Esophagus muscularis mucosa (tissue), 4 donors: ENCODE measurements around the gene SYNJ1. TPM values are rescaled to one million over a fixed set of nuclear protein-coding genes. Genes with fewer than 3 reads are reported as not detected.
"Not testable (repeated sequence)": the region's sequence is repeated elsewhere in the genome, so short reads cannot be mapped to it uniquely, and the experiment has no call there.

Experiments
- DNase-seq: peaks from one replicate; pipeline ENCODE4 v3.0.0-alpha.2; 2017; ENCODE audit errors: extremely low spot score
- H3K27ac ChIP-seq, 4 donors: fragments of 200-600 bp; sonication (generic); replicated peaks in 1 of 4; 1 replicate in 3 of 4; 2 replicates in 1 of 4; pipeline ENCODE4 v1.5.1; 2016 to 2019; ENCODE audit warnings: mild to moderate bottlenecking in 1 of 4
- H3K27me3 ChIP-seq, 4 donors: fragments of 200-600 bp; sonication (generic); one replicate each; pipeline versions ENCODE4 v1.5.1 to v1.6.0; 2016 to 2019
- H3K36me3 ChIP-seq, 4 donors: fragments of 200-600 bp; sonication (generic); one replicate each; pipeline ENCODE4 v1.5.1; 2016 to 2019
- H3K4me1 ChIP-seq, 4 donors: fragments of 200-600 bp; sonication (generic); one replicate each; pipeline ENCODE4 v1.5.1; 2016 to 2019
- H3K4me3 ChIP-seq, 4 donors: fragments of 200-600 bp; sonication (generic); 1 replicate in 2 of 4; 2 replicates in 2 of 4; pipeline ENCODE4 v1.5.1; 2016 to 2019; ENCODE audit warnings: mild to moderate bottlenecking in 4 of 4, moderate library complexity in 1 of 4
- H3K9me3 ChIP-seq, 4 donors: fragments of 200-600 bp; sonication (generic); 1 replicate in 3 of 4; 2 replicates in 1 of 4; pipeline ENCODE4 v1.5.1; 2016 to 2019
- EP300 ChIP-seq: sonication (generic); formaldehyde crosslinking; IDR thresholded peaks from one replicate; pipeline ENCODE4 v1.6.1; 2017; ENCODE audit warnings: antibody characterized with exemption
- POLR2A ChIP-seq: fragments of 450-650 bp; IDR thresholded peaks from one replicate; pipeline ENCODE4 v1.6.1; 2017; ENCODE audit warnings: antibody characterized with exemption, moderate library complexity, mild to moderate bottlenecking, low read depth
- POLR2AphosphoS5 ChIP-seq, 2 donors: sonication (generic); formaldehyde crosslinking; IDR thresholded peaks; one replicate each; pipeline ENCODE4 v1.6.1; 2017; ENCODE audit warnings: antibody characterized with exemption in 2 of 2
- WGBS: methylation state at CpG from one replicate; pipeline ENCODE4 v1.1.5; 2018; 5-methylcytosine and 5-hydroxymethylcytosine counted together
- intact Hi-C: fragments of 100-400 bp; cut with DNase I; formaldehyde crosslinking; loops from one replicate; pipeline ENCODE4 v1.15.1; 2023
- total RNA-seq, 4 donors: library from RNA; depleted of rRNA; stranded (reverse); fragments of >200 nt; gene quantifications; one replicate each; pipeline versions ENCODE4 v1.1.0 to v1.2.1, GENCODE V29; 2016
- TF ChIP-seq, protein P1 (sequence below), 3 experiments: fragments of 200-600 bp in 2 of 3; fragments of 450-650 bp in 1 of 3; sonication (generic) in 2 of 3; IDR thresholded peaks; one replicate each; pipeline ENCODE4 v1.5.1; 2017 to 2019; ENCODE audit warnings: antibody characterized with exemption in 3 of 3, mild to moderate bottlenecking in 2 of 3, moderate library complexity in 1 of 3

The SYNJ1 gene, protein sequence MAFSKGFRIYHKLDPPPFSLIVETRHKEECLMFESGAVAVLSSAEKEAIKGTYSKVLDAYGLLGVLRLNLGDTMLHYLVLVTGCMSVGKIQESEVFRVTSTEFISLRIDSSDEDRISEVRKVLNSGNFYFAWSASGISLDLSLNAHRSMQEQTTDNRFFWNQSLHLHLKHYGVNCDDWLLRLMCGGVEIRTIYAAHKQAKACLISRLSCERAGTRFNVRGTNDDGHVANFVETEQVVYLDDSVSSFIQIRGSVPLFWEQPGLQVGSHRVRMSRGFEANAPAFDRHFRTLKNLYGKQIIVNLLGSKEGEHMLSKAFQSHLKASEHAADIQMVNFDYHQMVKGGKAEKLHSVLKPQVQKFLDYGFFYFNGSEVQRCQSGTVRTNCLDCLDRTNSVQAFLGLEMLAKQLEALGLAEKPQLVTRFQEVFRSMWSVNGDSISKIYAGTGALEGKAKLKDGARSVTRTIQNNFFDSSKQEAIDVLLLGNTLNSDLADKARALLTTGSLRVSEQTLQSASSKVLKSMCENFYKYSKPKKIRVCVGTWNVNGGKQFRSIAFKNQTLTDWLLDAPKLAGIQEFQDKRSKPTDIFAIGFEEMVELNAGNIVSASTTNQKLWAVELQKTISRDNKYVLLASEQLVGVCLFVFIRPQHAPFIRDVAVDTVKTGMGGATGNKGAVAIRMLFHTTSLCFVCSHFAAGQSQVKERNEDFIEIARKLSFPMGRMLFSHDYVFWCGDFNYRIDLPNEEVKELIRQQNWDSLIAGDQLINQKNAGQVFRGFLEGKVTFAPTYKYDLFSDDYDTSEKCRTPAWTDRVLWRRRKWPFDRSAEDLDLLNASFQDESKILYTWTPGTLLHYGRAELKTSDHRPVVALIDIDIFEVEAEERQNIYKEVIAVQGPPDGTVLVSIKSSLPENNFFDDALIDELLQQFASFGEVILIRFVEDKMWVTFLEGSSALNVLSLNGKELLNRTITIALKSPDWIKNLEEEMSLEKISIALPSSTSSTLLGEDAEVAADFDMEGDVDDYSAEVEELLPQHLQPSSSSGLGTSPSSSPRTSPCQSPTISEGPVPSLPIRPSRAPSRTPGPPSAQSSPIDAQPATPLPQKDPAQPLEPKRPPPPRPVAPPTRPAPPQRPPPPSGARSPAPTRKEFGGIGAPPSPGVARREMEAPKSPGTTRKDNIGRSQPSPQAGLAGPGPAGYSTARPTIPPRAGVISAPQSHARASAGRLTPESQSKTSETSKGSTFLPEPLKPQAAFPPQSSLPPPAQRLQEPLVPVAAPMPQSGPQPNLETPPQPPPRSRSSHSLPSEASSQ (N-terminal part only)
- 1 to 10 TPM; 8.1 to 9.4 (median 8.5) TPM for total RNA-seq

DNA sequence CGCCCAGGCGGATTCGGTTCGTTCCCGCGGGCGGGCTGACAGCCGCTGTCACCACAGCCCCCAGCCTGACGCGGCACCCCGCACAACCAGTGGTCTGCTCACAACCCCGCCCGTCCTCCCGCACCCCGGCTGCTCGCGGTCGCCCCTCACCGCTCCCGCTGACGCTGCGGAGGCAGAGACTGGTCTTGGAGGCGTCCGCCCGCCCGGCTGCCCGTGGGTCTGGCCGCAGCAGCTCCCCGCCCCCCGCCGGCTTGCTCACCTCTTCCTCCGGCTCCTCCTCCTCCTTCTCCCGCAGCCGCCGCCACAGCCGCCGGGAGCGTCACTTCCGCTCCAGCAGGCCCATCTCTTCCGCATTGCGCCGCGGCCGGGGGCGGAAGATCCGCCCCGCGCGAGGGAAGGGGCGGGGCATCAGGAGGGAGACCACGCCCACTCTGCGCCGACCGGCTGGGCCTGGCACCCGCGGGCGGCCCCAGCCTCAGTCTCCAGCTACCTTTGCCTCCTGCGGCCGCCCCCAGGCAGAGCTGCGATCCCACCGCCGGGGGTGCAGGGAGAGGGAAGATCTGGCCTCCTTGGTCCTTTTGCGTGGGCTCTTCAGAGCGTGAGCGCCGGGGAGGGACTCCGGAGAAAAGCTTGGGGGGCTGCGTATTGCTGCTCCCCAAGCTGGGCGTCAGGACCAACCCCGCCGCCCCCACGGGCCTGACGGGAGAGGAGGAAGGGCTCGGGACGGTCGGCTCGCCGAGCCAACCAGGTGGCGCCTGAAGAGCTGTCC lies at the start of gene SYNJ1:
Gene SYNJ1, minus strand, starts transcription at position 327 of the 769 bp plus-strand sequence. CDS start 1,118 bp downstream, outside the sequence.
- under 1% methylated on average over 17 of the region's 79 CpGs for WGBS
- intact Hi-C loops: loop anchor here (5.0 kb wide), 2 partner anchors 44 to 116 kb away; partner anchors contain the start of genes CFAP298 and PAXBP1
- DNase-seq: peak; percentile 98
- Histone ChIP-seq H3K27me3 (no peaks in the 10 kb centered on the region), H3K27ac (peak within 1 kb of the TSS; percentile 88 to 97 (median 96)), H3K36me3 (peaks cover 0 to 20% (median 6%) of the 10 kb centered on the region in 4 donors), H3K9me3 (no peaks in the 10 kb centered on the region), H3K4me1 (peaks cover 12 to 25% (median 21%) of the 10 kb centered on the region in 4 donors), H3K4me3 (peak within 1 kb of the TSS; percentile 89 to 98 (median 94))
- TF ChIP-seq POLR2A (peak; percentile 68), EP300 (no peak), POLR2AphosphoS5 (IDR thresholded peaks at IDR 0.05) (peak; percentile 93 to 94)
- TF ChIP-seq, protein P1, sequence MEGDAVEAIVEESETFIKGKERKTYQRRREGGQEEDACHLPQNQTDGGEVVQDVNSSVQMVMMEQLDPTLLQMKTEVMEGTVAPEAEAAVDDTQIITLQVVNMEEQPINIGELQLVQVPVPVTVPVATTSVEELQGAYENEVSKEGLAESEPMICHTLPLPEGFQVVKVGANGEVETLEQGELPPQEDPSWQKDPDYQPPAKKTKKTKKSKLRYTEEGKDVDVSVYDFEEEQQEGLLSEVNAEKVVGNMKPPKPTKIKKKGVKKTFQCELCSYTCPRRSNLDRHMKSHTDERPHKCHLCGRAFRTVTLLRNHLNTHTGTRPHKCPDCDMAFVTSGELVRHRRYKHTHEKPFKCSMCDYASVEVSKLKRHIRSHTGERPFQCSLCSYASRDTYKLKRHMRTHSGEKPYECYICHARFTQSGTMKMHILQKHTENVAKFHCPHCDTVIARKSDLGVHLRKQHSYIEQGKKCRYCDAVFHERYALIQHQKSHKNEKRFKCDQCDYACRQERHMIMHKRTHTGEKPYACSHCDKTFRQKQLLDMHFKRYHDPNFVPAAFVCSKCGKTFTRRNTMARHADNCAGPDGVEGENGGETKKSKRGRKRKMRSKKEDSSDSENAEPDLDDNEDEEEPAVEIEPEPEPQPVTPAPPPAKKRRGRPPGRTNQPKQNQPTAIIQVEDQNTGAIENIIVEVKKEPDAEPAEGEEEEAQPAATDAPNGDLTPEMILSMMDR (IDR thresholded peaks at IDR 0.05): no peak

DNA sequence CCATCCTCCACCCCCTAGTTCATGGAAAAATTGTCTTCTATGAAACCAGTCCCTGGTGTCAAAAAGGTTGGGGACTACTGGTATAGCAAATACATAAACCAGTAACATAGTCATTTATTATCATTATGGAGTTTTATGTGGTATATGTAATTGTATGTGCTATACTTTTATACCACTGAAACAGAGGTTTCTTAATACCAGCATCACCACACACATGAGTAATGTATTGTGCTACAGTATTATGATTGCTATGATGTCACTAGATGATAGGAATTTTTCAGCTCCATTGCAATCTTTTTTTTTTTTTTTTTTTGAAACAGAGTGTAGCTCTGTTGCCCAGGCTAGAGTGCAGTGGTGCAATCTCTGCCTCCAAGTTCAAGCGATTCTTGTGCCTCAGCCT lies 49.5 kb upstream of the SYNJ1 start:
- Histone ChIP-seq H3K27me3 (no peaks in the 10 kb centered on the region), H3K27ac (no peak overlapping the region), H3K36me3 (peaks cover 0 to 7% (median 0%) of the 10 kb centered on the region in 4 donors), H3K4me1 (peaks cover 8 to 11% (median 9%) of the 10 kb centered on the region in 4 donors), H3K4me3 (no peak overlapping the region), H3K9me3 (no peaks in the 10 kb centered on the region)
- 100% methylated on average over 1 of the region's 1 CpG for WGBS
- no peak for DNase-seq
- TF ChIP-seq EP300 (no peak), POLR2A (no peak), POLR2AphosphoS5 (IDR thresholded peaks at IDR 0.05) (no peak)
- TF ChIP-seq, protein P1 (IDR thresholded peaks at IDR 0.05): no peak
- intact Hi-C loops: no loop called here

GRCh38 chr21:32776743-32777142 lies 48.9 kb upstream of the SYNJ1 start:
- WGBS: 78% methylated on average over 6 of the region's 6 CpGs
- intact Hi-C loops: no loop called here

DNA sequence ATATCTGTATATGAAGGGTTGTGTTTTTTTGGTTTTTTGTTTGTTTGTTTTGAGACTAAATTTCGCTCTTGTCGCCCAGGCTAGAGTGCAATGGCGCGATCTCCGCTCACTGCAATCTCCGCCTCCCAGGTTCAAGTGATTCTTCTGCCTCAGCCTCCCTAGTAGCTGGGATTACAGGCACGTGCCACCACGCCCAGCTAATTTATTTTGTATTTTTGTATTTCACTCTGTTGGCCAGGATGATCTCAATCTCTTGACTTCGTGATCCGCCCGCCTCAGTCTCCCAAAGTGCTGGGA lies 45.2 kb upstream of the SYNJ1 start:
- not testable (repeated sequence) for H3K9me3 ChIP-seq, H3K27me3 ChIP-seq, H3K36me3 ChIP-seq, DNase-seq
- WGBS: 98% methylated on average over 11 of the region's 11 CpGs
- intact Hi-C loops: loop anchor here (5.0 kb wide), 2 partner anchors 34 to 46 kb away; partner anchors contain the start of gene SYNJ1
- Histone ChIP-seq H3K4me1 (peaks cover 28 to 39% (median 38%) of the 10 kb centered on the region in 4 donors), H3K4me3 (peak overlapping the region; percentile 66 to 87 (median 84)), H3K27ac (peak overlapping the region; percentile 84 to 96 (median 92))

More at GRCh38 chr21:32776743-32777142, 48.9 kb upstream of the SYNJ1 start:
- Histone ChIP-seq H3K27me3 (peaks cover 0 to 2% (median 0%) of the 10 kb centered on the region in 4 donors), H3K36me3 (peaks cover 0 to 7% (median 0%) of the 10 kb centered on the region in 4 donors), H3K27ac (no peak overlapping the region), H3K9me3 (no peaks in the 10 kb centered on the region), H3K4me3 (no peak overlapping the region), H3K4me1 (peaks cover 8 to 11% (median 9%) of the 10 kb centered on the region in 4 donors)
- DNase-seq: no peak
- TF ChIP-seq POLR2A (no peak), EP300 (no peak), POLR2AphosphoS5 (IDR thresholded peaks at IDR 0.05) (no peak)
- TF ChIP-seq, protein P1 (IDR thresholded peaks at IDR 0.05): no peak
